Measurements from ENCODE around the gene RBM19.

RBM19 gene

DNA sequence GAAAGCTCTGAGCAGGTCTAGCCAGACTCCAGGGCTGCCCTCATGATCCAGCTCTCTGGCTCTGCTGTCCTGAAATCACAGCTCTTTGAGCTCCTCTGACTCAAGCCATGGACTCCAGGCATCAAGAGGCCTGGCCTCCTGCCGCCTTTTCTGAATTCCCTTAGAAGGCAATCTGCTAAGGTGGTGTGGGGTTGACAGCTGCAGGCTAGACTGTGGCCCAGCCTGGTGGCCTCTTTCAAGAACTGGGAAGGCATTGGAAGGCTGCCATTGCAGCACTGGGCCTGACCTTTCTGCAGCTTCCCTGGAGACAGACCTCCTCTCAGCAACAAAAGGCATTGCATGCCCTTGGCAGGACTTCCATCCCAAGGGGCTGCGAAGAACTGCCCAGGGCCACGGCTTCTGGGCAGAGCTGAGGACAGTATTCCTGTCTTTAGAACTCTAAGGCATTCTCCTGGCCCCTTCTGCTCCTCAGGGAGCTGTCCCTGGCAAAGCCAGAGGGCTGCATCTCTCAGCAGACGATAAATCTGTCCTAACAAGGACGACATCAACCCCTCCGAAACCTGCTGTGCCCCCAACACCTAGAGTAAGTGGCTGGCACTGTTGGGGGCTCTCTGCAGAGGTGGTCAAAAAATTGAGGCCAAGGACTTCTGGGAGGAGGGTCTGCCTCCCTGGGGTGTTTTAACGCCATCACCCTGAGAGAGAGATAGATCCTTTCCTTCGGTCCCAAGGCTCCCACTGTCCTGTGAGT is 115.6 kb downstream of the RBM19 start:
- no peak for DNase-seq

DNA sequence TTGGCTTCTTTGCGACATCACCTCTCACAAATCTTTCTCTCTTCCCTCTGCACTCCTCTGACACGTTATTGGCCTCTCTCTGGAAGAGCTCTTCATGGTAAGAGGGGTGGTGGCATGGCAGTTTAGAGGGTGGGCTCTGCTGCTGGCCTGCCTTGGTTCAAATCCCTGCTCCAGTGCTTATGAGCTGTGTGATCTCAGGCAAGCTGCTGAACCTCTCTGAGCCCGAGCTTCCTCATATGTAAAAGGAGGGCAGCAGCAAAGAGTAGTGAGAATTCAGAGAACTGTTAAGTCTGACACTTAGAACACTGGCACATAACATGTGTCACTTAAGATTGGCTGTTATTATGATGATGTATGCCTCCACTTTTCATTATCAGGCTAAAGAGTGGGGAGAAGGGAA is 118.3 kb downstream of the RBM19 start:
- DNase-seq, result no peak

DNA sequence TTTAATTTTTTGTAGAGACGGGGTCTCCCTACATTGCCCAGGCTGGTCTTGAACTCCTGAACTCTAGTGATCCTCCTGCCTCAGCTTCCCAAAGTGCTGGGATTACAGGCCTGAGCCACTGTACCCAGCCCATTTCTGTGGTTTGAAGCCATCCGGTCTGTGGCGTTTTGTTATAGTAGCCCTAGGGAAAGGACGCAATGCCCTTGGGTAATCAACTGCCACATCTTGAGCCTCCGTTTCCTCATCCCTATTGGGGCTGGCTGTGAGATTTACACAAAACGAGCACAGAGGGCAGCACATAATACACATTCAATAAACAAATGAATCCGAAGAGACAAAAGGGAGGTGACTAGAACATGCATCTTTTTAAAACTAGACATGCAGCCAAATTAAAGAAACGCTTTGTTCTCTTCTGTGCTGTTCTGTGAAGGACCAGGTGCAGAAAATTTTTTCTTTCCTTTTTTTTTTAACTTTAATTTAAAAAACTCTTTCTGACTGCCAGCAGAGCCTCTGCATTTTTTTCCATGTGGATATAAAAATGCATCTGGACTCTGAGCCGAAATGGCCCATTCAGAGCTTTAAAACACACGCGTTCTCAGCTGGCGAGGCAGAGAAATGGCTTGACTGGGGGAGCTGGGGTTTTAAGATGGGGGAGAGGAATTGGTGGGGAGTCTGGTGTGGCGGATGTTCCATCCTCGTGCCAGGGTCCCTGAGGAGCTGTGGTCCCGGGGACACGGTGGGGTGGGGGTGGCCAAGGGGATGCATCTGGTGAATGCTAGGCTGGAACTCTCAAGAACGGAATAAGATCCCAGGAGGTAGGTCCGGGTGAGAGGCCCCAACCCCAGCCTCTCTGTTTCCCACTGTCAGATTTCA is 119.0 kb downstream of the RBM19 start:
- DNase-seq, result no peak

DNA sequence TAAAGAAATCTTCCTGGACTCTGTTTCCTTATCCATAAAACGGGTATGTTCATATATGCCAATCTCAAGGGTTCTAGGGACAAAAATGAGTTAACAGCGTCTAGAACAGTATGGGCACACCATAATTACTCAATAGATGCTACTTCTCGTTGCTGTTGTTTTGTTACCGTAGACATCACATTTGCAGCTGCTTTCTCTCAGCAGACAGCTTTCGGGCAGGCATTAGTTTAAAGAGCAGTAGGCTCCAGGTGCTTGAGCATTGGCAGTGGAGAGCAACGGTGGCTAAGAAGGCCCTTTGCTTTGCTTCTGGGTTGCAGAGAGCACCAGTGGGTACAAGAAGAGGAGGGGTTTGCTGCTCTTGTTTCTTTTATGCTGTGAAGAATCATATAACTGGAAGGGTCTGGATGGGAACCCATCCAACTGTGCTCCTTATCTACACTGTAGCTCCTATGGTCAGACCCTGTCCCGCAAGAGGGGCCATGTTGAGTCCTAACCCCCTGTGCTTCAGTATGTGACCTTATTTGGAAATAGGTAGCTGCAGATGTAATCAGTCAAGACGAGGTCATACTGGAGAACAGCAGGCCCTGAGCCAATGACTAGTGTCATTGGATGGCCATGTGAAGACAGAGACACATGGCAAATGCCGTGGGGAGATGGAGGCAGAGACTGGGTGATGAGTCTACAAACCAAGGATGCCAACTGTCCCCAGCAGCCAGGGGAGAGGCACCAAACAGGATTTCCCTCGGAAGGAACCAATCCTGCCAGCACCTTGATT is 120.0 kb downstream of the RBM19 start:
- DNase-seq, result no peak

DNA sequence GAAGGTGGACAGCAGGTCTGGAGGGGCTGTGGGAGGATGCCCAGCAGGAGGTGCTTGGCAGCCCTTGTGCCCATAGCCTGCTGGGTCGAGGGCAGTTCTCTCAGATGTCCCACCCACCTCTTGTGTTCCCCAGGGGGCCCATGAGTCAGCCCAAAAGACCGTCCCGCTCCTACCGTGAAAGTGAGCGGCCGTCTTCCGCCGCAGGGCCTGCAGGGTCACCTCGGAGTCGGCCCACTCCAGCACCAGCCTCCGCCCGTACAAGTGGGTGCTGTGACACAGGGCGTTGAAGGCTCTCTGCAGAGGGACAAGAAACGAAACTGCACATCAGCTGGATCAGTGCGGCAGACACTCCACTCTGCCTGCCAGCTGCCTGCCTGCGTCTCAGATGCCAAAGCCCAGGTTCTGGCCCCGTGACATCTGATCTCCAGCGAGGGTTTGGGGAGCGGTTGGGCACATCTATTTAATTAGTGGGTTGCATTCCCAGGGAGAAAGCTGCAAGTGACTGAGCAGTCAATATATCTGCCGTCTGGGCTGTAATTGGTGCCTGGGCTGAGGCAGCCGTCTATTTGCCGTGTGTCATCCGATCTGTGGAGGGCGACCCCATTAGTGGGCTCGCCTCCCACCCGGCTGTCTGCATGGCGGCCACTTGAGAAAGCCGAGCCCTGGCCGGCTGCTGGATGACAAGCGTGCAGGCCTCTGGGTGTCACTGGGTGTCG is 121.5 kb downstream of the RBM19 start:
- DNase-seq, result no peak

DNA sequence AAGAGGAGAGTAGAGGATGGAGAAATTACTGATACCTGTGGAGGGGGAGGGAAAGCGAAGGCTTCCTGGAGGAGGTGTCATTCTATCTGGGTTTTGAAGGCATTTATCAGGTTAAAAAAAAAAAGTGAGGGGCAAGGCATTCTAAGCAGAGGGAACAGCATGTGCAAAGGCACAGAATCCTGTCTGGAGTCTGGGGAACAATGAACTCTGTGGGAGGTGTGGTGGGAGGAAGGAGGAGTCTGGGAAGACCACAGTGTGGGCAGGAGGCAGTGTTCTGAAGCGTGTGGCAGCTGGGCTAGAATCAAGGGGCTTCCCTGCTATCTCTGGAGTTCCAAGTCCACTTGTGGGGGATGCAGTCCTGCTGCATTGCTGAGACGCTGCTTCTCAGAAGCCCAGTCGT is 123.4 kb downstream of the RBM19 start:
- DNase-seq, result no peak

DNA sequence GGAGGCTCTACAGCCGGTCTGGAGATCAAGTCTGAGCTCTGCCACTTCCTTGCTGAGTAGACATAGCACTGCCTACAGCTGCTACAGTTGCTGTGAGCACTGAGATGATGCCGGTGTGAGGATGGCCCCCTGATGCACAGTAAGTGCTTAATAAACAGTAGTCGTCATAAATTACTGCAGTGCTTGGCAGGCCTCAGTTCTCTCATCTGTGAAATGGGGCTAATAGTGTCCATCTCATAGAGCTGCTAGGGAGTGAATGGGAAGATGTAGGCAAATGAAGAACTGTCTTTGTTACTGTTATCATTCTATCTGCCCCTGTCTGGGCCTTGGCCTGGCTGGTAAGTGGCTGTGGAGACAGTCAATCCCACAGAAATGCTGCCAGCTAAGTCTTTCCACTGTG is 124.3 kb downstream of the RBM19 start:
- no peak for DNase-seq

DNA sequence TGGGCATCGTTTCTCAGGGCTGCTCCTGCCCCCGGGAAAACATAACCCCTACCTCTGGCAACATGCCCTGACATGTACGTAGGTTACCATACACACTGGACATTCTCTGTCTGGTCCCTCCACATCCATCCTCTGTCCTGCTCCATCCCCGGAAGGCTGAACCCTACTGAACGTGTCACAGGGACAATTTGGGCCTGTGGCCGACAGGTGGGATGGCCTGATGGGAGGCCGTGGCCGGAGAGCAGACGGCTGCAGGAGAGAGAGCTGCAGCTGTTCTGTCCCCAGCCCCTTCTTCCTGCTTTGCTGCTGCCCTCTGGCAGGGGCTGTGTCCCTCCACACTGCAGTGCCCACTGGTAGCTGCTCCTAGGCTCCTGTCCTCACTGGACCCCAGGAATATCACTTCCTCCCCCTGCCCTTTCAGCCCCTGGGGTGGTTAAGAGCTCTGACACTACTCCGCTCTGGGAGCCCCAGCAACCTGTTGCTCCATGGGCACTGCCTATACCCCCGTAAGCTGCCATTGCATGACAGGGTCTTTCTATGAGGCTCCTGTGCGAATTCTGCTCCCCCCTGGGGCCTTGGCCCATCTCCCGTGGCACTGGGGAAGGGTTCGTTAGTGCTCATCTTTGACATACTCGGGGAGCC is 125.6 kb downstream of the RBM19 start:
- no peak for DNase-seq

DNA sequence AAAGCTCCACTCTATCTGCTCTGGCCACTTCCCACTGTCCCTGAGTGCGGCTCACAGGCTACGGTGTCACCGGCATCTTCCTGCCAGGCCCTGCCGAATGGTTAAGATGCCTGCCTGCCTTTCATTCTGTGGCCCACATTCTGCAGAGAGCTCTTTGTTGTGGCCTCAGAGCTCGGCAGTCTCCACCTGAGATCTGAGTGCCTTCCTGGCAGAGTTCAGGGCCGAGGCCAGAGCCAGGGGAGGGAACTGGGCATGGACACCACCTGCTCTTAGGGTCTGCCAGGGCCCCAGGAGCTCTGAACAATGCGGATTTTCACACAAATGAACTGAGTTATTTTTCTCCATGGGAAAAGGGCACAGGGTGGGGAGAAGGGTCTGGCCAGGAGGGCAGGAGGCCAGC is 127.2 kb downstream of the RBM19 start:
- no peak for DNase-seq

DNA sequence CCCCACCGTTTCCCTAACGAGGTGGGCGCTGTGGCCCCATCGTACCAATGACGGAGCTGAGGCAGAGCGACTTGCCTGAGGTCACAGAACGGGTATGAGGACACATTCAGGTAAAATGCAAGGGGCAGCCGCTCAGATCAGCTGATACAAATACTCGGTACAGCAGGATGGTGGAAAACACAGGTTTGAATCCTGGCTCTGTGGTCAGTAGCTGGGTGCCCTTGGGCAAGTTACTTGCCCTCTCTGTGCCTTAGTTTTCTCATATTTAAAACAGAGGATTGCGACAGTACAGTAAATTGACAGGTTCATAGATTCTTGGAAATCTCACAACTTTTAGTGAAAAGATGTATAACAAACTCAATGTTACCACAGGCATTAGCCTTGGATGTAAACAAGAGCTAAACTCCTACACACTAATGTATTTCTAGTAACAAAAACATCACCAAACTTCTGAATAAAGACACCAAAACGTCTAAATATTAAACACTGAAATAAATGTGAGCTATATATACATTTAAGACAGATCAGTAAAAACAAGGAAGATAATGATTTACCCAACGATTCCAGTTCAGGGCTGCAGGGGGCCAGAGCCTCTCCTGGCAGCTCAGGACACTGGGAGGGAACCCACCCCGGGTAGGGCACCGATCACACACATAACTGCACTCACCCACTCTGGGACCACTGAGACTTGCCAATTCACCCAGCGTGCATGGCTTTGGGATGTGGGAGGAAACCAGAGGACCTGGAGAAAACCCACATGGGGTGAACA is 128.4 kb downstream of the RBM19 start:
- no peak for DNase-seq

DNA sequence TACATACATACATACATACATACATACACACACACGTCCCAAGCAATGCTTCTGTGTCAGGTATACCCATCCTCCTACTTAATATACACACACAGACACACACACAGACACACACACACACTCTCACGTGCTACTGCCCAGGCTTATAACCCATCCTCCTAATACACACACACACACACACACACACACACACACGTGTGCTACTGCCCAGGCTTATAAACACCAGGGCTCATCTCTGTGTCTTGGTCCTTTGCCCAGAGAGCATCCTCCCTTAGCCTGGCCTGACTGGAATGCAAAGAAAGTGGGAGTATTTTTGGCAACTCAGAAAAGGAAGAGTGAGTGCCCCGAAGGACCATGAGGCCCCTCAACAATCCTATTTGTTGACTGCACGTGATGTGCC is 129.0 kb downstream of the RBM19 start:
- no peak for DNase-seq

DNA sequence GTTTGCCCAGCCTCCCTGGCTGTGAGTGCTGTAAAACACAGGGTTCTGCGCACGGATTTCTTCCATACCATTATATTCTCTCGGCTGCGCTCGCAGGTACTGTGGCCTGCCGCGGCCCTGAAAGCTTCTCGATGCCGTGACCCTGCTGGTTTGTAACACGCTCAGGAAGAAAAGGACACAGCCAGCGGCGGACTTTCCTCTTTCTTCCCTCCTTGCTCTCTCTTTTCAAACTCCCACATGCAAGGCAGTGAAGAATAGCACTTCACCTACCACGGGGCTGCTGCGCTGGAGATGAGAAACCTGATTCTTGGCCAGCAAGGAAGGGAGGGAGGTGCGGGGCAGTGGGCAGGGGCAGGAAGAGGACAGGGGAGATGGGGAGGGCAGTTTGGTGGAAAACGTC is 130.2 kb downstream of the RBM19 start:
- DNase-seq, result no peak

DNA sequence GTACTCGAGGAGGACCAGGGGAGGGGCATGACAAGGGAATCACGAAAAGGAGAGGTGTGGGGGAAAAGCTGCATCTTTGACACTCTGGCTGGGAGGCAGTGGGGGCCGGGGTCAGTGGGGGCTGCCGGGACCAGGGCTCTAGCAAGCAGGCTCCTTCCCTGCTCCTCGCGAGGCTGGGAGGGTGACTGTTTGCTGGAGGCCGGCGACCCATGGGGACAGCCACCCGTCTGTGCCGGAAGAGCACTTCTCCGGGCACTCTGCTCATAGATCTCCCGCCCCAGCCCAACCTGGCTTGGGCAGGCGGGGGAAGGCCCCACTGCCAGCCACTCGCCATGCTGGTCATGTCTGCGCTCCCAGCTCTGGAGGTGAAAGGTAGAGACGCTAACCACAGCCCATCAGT is 130.7 kb downstream of the RBM19 start:
- no peak for DNase-seq

DNA sequence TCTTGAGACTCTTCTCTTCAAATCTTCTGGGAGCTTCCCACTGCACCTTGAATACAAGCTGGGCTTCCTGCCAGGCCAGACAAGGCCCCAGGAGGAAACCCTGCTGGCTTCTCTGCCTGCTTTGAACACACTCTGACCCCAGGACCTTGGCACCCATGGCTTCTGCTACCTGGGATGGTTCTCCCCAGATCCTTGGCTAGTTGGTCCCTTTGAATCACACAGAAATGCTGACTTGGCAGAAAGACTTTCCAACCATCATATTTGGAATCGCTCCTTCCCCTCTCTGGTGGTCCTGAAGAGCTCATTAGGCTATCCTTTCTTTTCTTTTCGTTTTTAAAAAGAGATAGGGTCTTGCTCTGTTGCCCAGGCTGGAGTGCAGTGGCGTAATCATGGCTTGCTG is 132.7 kb downstream of the RBM19 start:
- DNase-seq, result no peak

DNA sequence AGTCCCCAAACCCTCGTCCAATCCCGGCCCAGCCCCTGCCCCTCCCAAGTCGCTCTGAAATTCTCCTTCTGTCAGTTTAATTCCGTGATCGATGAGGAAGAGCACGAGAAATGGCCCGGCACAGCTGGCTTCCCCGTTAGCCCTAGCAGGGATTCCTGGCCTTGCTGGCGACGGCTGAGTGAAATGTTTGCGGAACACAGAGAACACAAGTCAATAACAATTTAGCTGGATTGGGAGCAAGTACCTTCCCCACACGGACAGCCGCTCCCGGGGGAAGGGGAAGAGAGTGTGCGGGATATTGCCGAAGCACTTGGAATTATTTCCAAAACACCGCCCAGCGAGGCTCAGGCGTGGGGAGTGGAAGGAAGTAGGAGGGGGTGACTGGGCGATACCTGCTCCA is 134.6 kb downstream of the RBM19 start:
- DNase-seq, result peak; percentile 87

DNA sequence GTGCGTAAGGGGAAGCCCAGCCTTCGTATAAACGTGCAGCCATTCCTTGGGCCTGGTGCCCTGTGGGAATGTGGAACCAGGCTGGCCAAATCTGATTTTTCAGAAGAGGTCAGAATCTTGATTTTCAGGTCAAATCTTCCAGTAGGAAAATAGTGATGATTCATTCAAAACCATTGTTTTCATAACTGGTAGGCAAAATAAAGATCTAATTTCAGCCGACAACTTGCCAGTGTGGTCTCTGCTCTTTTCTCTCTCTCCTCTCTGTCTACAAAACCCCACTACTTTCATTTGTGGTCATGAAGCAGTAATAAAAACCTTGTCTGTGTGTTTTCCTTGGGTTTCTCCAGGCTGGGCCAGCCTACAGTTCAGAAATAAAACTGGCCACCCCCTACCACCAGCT is 135.1 kb downstream of the RBM19 start:
- no peak for DNase-seq

DNA sequence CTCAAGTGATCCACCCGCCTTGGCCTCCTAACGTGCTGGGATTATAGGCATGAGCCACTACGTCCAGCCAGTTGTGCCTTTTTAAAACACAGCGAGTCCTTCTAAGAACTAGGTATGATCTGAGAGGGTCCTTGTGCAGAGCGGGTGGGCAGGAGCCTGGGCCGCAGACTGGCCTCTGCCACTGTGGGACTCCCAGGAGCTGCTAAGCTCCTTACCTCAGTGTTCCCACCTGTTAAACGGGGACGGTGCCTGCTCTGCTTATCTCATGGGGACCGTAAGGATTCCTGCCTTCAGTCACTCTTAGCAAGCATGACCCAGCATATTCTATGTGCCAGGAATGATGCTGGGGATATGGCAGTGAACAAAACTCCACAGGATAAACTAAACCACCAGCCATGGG is 136.9 kb downstream of the RBM19 start:
- DNase-seq, result no peak

DNA sequence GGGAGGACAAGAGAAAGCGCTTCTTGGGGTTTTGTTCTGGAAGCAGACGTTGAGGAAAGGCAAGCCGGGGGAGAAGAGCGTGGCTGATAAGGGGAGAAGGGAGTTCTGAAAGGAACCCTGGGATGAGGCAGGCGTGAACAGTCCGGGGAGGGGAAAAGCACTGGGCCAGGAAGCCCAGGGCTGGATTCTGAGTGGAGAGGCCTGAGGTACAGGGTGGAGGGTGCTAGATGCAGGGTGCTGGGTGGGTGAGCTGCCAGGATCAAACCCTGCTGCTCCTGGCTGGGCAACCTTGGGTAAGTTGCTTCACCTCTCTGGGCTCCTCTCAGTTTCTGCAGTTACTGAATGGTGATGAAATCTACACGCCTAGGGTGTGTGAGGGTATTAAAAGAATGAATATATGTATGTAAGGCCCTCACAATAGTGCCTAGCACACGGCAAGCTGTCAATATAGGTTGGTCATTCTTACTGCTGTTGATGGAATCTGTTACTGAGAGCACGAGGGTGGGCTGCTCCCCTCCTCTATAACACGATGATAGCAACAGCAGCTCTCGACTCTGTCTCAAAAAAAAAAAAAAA is 138.5 kb downstream of the RBM19 start:
- DNase-seq, result no peak

DNA sequence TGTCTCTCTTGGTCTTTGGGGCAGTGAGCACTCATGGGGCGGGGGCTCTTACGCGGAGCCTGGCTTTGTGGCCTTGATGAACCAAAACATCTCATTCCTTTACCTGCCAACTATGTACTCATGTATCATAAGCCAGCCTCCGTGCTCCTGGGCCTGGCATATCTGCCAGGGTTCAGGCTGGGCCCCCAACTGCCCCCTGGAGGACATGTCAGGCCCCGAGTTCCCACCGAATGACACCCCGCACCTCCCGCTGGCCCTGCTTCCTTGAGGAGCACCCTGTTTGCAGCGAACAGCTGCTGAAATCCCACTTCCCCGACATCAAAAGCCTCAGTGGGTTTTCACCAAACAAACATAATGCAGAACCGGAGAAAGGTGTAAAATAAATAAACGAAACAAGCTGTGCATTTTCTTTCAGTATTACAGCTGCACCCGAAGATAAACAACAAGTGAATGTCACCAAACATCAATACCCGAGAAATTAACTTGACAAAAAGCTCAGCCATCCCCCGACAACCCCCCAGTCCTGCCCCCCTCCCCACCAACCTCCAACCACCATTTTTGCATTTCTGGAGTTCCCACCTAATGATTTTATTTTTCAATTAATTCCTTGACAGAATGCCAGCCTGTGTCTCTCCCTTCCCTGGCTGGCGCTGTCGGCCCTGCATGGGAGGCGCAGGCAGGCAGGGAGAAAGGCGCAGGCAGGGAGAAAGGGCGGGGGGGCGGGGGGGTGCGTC is 139.2 kb downstream of the RBM19 start:
- no peak for DNase-seq

DNA sequence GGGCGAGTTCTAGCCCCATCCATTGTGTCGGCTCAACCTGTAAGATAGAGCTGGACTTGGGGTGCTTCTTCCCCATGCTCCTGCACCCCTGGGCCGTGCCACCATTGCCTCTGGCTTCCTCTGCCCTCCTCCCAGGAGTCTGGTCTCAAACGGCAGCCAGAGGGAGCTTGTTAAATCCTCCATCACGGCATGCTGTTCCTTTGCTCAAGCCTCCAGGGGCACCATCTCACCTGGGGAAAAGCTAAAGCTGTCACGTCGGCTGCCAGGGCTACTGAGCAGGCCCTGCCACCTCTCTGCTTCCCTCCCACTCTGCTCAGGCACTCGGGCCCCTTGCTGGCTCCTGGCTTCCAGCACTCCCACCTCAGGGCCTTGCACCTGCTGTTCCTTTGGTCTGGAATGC is 140.4 kb downstream of the RBM19 start:
- DNase-seq, result peak; percentile 5

DNA sequence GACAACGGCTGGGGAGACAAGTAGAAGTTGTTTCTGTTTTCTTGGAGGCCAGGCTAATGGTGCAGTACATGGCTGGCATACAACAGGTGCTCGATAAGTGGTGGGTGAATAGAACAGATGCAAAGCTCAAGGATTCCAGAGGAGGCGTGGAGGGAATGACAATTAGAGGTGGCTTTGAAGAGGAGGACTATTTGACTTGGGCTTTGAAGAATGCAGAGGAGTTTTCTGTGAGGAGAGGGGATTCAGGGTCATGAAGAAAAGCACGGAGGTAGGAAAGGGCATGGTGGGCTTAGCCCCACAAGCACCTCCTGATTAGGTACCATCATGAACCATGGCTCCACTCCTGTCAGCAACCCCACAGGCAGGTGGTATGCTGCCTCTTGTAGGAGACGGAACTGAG is 142.3 kb downstream of the RBM19 start:
- DNase-seq, result no peak

All from NCI-H82 (cell line).